ENCODE results near the gene DNAH2.

- TF ChIP-seq ISL2 (CRISPR knock-in tag; IDR thresholded peaks at IDR 0.05) (no peak), EZH2 (conservative IDR thresholded peaks at IDR 0.05; ENCODE audit: low read depth, low read length) (no peak), ZNF546 (CRISPR knock-in tag; conservative IDR thresholded peaks at IDR 0.05) (no peak), SRSF1 (optimal IDR thresholded peaks at IDR 0.05; ENCODE audit: low read depth, low read length) (peak; percentile 21), CTCF (CRISPR knock-in tag; IDR thresholded peaks at IDR 0.05) (peak; percentile 92), YY1 (IDR thresholded peaks at IDR 0.05; ENCODE audit: insufficient read depth, insufficient replicate concordance, low read depth, low read length) (no peak)
These were observed 117.6 kb downstream of the DNAH2 start for GRCh38 chr17:7834957-7835813.
